GM12892 (cell line): ENCODE data around the gene HIVEP3.
A peak's percentile ranks its signal among the peaks of the same experiment; 100 is the strongest.

Experiments used
- DNase-seq: peaks from one replicate; pipeline ENCODE4 v3.0.0; 2011; ENCODE audit not compliant: insufficient read length
- FAIRE-seq: peaks from 2 replicates; lab custom pipeline; 2011; peaks lifted over from hg19 to GRCh38; lab: Jason Lieb, UNC
- POLR2A ChIP-seq: IDR thresholded peaks from 2 replicates; pipeline ENCODE4 v1.6.1; 2011; ENCODE audit warnings: low read depth, low read length, control low read depth
- POLR2AphosphoS5 ChIP-seq: IDR thresholded peaks from 2 replicates; pipeline ENCODE4 v1.6.1; 2011; ENCODE audit warnings: low read depth, low read length, control low read depth
- TAF1 ChIP-seq: IDR thresholded peaks from 2 replicates; pipeline ENCODE4 v1.6.1; 2011; ENCODE audit warnings: low read depth, mild to moderate bottlenecking, control low read depth, low read length, borderline replicate concordance

The HIVEP3 gene

GRCh38 chr1:41714638-41715389, 203.9 kb downstream of the HIVEP3 start:
- DNase-seq = no peak
- no peak for TF ChIP-seq POLR2AphosphoS5
- TF ChIP-seq POLR2A = no peak
- no peak for TF ChIP-seq TAF1
- no peak for FAIRE-seq

GRCh38 chr1:41713557-41714327, 205.0 kb downstream of the HIVEP3 start:
- TF ChIP-seq TAF1 (no peak), POLR2AphosphoS5 (no peak), POLR2A (no peak)
- FAIRE-seq = no peak
- no peak for DNase-seq

- FAIRE-seq = no peak
- TF ChIP-seq POLR2A (no peak), TAF1 (no peak), POLR2AphosphoS5 (no peak)
- no peak for DNase-seq
Observed at GRCh38 chr1:41713141-41713540, 205.6 kb downstream of the HIVEP3 start.

- FAIRE-seq (peak; percentile 38), DNase-seq (no peak)
- TF ChIP-seq POLR2A (no peak), POLR2AphosphoS5 (no peak)
Observed at GRCh38 chr1:41712695-41713094, 206.0 kb downstream of the HIVEP3 start.

- DNase-seq = no peak
- TF ChIP-seq POLR2A (no peak), TAF1 (no peak), POLR2AphosphoS5 (no peak)
Observed at GRCh38 chr1:41712081-41712480, 206.6 kb downstream of the HIVEP3 start.

GRCh38 chr1:41711581-41711980, 207.1 kb downstream of the HIVEP3 start:
- TF ChIP-seq POLR2A (no peak), POLR2AphosphoS5 (no peak), TAF1 (no peak)
- DNase-seq (no peak), FAIRE-seq (no peak)

More at GRCh38 chr1:41712081-41712480, 206.6 kb downstream of the HIVEP3 start:
- no peak for FAIRE-seq

- DNase-seq (no peak), FAIRE-seq (no peak)
- TF ChIP-seq POLR2AphosphoS5 (no peak), TAF1 (no peak), POLR2A (no peak)
Observed at GRCh38 chr1:41710980-41711379, 207.7 kb downstream of the HIVEP3 start.

- DNase-seq = no peak
- FAIRE-seq = no peak
- TF ChIP-seq TAF1 = no peak
- TF ChIP-seq POLR2AphosphoS5 = no peak
Observed at GRCh38 chr1:41709873-41710272, 208.8 kb downstream of the HIVEP3 start.

- no peak for DNase-seq
- TF ChIP-seq POLR2A (no peak), TAF1 (no peak), POLR2AphosphoS5 (no peak)
- no peak for FAIRE-seq
Observed at GRCh38 chr1:41709331-41709730, 209.4 kb downstream of the HIVEP3 start.

GRCh38 chr1:41708332-41708731, 210.4 kb downstream of the HIVEP3 start:
- no peak for DNase-seq
- FAIRE-seq = no peak
- TF ChIP-seq POLR2AphosphoS5 = no peak
- no peak for TF ChIP-seq POLR2A
- TF ChIP-seq TAF1 = no peak

GRCh38 chr1:41707793-41708192, 210.9 kb downstream of the HIVEP3 start:
- no peak for FAIRE-seq
- TF ChIP-seq POLR2A (no peak), TAF1 (no peak), POLR2AphosphoS5 (no peak)
- no peak for DNase-seq

- FAIRE-seq (no peak), DNase-seq (no peak)
- TF ChIP-seq TAF1 (no peak), POLR2AphosphoS5 (no peak), POLR2A (no peak)
Observed at GRCh38 chr1:41705798-41706197, 212.9 kb downstream of the HIVEP3 start.
